Non-pigmented ciliary epithelial cell (primary cell): ENCODE data around the gene RTCB.
A peak's percentile ranks its signal among the peaks of the same experiment; 100 is the strongest.
"Not testable (repeated sequence)": the region's sequence is repeated elsewhere in the genome, so short reads cannot be mapped to it uniquely, and the experiment has no call there.

Source experiments
- DNase-seq: peaks from one replicate; pipeline ENCODE4 v3.0.0-alpha.2; 2010; ENCODE audit warnings: low read depth

The RTCB gene

DNA sequence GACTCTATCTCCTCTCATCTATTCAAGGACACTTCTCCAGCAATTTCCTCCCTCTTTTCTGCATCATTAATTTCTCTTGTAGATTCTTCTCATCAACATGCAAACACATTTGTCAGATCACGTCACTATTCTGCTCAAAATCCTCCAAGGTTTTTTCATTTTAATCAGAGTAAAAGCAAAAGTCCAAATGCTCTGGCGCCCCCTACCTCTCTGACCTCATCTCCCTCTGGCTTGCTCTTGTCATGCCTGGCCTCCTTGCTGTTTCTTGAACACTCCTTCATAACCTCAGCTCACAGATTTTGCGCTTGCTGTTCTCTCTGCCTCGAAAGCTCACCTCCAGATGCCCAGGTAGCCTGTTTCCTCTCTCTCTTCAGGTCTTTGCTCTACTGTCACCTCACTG, 22.4 kb downstream of the RTCB start:
- DNase-seq, result no peak

DNA sequence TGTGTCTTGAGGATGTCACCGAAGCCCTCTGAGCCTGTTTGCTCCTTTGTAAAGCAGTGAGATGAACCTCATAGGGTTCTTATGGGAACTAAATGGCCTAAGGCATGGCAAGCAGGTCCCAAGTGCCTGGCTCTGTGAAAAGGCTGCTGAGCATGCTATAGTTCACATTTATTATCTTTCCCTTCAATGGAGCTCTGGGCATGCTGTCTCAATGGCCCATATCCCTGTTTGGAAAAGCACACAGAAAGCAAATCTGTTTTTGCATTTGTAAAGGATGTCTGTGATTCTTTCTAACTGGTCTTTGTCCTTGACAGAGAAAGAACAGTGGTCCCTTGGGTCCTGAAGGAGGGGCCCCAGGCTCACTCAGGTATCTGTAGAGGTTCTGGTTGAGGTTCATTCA, 26.4 kb downstream of the RTCB start:
- DNase-seq, result no peak

DNA sequence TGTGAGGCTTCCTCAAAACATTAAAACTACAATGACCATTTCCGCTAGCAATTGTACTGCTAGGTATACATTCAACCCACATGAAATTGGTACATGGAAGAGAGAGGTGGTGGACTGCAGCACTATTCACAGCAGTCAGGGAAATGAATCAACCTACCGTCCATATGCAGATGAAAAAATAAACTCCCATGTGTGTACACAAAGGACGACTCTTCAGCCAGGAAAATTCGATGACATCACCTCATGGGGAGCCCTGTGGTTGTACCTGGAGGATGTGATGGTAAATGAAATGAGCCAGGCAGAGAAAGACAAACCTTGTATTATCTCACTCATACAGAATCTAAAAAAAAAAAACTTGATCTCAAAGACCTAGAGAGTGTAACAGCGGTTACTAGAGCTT, 31.1 kb downstream of the RTCB start:
- no peak for DNase-seq

DNA sequence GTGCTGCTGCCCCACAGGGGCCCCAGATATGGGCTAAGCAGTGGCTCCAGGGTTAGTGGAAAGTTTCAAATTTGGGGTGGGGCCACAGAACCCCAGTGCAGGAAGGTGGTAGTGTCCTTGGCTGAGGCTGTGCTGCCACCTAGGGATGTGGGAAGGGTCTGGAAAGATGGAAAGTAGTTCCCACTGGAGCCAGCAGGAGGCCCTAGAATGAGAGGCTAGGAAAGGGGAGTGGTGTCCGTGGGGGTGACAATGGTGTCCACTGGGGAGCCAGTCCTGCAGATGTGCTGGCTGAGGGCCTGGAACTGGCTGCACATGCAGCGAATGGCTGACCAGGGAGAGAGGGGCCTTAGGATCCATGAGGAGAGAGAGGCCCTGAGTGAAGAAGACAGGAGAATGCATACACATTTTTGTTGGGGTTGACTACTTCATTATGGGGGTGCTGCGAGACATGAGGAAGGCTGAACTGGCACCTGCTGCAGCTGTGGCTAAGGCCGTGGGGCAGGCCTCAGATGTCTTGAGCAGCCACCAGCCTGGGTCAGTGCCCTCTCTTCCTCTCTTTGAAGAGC, 33.3 kb downstream of the RTCB start:
- DNase-seq, result no peak

DNA sequence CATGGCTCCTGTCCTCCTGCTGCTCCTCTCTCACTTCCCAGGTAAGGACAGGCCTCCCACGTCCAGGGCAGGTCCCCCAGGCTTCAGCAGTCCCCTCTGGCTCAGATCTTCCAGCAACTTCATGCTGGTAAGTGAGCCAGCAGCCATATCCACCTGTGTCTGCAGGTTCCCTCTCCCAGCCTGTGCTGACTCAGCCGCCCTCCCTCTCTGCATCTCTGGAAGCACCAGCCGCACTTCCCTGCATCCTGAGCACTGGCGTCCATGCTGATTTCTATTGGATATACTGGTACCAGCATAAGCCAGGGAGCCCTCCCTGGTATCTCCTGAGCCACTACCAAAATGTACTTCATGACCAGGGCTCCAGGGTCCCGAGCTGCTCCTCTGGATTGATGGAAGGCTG, 35.4 kb downstream of the RTCB start:
- DNase-seq, result no peak

DNA sequence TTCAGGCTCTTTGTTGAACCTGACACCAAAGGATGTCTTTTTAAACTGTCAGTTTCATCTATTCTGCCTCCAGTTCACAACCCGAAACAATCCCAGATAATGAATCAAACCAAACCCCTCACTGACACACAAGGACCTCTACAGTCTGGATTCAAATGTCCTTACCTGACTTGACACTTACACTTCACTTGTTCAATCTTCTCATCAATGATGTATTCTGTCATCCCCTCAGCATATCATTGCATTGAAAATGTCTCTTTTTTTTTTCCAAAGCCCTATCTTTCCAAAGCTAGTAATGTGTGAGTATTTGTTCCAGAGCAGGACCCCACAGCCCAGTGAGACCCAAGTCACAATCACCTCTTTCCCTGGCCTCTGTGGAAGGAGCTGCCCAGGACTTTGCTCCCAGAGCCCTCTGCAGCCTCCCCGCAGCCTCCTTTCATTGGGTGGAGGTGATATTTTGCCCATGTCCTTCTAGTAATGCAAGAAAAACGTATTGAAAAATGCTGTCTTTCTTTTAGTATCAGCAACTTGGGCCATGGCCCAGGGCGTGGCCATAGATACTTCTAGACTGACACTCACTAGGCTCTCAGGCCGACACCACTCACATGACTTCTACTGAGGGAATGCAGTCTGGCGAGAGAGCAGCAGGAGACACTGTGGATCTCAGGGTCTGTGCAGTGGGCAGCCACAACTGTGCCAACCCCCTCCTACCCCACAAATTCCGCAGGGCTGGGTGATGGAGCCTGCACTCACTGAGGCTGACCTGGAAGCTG, 36.2 kb downstream of the RTCB start:
- DNase-seq, result no peak

DNA sequence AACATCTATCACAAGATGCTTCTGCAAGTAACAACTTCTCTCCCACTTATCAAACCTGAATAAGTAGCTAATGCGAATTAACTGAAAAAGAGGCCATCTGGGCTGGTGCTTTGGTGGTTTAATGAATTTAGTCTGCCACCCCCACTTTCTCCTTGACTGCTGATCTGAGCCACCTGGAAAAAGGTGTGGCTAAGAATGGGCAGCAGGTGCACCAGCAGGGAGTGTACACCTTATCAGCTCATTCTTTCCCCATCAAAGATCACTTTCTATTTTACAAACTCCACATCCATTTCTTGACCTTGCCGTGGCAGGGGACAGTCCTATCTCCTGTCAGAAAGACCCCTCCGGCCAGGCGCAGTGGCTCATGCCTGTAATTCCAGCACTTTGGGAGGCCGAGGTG, 47.8 kb downstream of the RTCB start:
- no peak for DNase-seq

DNA sequence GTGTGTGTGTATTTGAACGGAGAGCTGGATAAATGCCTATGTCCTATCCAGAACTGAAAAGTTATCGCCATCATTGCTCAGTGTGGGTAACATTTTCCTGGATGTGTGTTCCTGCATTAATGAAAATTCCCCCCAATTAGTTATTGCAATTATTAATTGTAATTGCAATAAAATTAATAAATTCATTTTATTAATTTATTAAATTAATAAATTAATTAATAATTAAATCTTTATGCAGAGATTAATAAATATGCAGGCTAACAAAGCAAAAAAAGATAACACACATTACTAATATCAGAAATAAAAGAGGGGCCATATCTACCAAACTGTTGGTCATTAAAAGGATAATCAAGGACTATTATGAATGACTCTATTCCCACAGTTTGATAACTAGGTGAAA, 50.8 kb downstream of the RTCB start:
- DNase-seq, result no peak

DNA sequence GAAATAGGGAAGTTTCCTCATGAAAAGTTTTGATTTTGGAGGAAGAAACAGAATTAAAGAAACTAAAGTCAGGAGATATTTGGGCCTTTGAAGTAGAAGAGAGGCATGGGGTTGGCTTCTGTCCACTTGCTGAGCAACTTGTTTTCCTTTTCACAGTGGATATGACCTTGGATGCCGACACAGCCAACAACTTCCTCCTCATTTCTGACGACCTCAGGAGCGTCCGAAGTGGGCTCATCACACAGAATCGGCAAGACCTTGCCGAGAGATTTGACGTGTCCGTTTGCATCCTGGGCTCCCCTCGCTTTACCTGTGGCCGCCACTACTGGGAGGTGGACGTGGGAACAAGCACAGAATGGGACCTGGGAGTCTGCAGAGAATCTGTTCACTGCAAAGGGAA, 52.0 kb downstream of the RTCB start:
- not testable (repeated sequence) for DNase-seq

DNA sequence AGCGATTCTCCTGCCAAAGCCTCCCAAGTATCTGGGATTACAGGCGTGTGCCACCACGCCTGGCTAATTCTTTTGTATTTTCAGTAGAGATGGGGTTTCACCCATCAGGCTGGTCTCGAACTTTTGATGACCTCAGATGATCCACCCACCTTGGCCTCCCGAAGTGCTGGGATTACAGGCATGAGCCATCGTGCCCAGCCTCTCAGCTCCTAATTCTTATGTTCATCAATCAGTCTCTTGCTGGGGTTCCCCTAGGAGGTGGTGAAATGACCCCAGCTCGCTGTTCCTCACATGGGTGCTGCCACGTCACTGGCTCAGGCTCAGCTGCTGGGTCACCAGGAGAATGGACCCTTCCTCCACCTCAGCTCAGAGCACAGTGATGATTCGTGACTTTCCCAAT, 54.5 kb downstream of the RTCB start, which contains the start of gene RFPL3:
Gene RFPL3, plus strand, starts transcription at position 301 of the 400 bp plus-strand sequence. CDS start 205 bp downstream, outside the sequence.
- DNase-seq, result not testable (repeated sequence)

DNA sequence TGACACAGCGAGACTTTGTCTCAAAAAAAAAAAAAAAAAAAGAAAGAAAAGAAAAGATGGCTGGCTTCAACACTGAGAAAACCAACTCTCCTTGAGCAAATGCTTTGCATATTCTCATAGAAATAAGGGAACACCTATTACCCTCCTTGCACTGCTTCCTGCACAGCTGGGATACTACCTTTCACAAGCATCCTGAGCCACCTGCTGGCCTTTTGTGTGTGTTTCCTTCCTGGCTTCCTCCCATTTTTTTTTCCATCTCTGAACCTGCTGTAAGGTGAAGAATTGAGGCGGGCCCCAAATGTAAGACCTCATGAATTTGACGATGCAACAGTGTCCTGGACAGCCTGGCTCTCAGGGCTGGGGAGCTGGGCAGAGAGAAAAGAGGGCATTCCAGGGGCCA, 56.3 kb downstream of the RTCB start:
- DNase-seq, result no peak

DNA sequence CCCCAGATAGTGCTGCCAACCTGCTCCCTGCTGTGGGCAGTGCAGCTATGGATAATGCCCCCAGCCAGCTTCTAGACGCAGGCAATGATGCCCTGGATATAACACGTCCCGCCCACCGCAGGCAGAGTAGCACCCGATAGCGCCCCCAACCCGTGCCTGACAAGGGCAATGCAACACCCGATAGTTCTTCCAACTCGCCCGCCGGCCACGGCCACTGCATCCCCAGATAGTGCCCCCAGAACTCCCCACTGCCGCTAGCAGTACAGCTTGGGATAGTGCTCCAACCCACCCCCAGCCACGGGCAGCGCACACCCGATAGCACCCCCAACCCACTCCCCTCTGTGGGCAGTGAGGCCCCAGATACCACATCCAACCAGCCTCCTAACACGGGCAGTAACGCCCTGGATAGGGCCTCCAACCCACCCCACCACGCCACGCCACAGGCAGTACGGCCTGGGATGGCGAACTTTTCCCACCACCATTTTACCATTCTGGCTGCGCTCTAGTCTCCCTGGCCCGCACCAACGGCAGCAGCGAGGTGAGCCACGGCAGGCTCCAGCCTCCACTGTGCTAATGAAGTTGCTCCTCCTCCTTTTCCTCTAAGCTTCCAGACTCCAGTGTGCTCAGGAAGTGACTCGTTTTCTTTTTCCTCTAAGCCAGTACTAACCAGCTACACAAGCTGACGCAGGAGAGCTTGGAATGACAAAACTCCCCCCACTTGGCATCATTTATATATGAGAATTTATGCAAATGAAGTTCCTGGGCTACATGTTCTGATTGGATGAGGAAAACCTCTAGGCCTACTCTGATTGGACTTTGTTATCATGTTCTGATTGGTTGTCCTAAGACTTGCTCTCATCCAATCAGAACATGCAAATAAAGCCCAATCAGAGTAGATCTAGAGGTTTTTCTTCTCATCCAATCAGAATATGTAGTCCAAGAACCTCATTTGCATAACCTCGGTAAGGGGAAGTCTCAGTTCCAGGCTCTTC, 57.4 kb downstream of the RTCB start:
- DNase-seq, result peak; percentile 10

DNA sequence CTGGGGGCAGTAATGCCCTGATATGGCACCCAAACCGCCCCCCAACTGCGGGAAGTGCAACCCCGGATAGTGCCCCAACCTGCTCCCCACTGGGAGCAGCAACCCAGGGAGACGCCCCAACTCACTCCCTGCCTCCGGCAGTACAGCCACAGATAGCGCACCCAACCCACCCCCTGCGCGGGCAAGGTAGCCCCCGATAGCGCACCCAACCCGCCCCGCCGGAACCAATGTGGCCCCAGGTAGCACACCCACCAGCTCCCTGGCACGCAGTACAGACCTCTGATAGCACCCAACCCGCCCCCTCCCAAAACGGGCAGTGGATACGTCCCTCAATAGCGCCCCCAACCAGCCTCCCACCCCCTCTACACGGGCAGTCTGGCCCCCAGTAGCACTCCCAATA, 58.2 kb downstream of the RTCB start:
- DNase-seq, result no peak

DNA sequence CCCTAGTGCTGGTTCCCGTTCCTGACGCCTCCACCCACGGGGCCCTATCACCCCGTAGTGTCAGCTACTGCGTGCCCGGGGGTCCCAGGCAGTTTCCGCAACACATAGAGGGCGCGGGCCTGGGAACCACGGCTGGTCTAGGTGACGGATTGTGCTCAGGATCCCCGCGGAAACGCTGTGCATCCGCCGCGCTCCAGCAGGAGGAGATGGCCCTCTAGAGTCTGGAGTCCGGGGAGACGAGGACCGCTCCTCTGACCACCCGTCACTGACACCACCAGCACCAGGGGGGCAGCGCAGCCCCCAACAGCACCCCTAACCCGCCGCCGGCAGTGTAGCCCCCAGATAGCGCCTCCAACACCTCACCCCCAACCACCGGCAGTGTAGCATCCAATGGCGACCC, 58.8 kb downstream of the RTCB start:
- DNase-seq, result no peak

DNA sequence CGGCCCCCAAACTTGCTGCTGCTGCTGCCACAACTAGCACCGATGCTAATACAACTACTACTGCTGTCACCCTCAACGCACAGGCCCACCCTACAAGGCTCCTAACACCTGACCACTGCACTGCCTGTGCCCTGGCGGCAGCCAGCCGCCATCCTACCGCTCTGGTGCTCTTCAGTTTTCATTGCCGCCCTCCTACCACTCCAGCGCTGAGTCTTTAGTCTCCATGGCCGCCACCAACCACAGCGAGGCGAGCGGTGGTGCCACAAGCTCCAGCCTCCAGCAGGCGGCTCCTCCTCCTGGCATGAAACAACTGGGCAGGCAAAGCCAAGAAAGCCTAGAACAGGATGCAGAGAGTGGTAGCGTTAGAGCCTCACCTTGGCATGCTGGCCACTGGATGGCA, 59.4 kb downstream of the RTCB start:
- DNase-seq, result no peak

DNA sequence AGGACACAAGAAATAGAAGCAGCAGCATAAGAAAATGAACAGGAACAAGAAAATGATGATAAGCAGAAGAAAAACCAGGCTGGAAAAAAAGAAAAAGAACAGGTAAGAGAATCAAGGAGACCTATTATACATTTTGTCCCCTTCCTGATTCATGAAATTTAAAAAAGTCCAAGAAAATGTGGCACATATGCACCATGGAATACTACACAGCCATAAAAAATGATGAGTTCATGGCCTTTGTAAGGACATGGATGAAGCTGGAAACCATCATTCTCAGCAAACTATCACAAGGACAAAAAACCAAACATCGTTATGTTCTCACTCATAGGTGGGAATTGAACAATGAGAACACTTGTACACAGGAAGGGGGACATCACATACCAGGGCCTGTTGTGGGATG, 60.2 kb downstream of the RTCB start:
- not testable (repeated sequence) for DNase-seq

DNA sequence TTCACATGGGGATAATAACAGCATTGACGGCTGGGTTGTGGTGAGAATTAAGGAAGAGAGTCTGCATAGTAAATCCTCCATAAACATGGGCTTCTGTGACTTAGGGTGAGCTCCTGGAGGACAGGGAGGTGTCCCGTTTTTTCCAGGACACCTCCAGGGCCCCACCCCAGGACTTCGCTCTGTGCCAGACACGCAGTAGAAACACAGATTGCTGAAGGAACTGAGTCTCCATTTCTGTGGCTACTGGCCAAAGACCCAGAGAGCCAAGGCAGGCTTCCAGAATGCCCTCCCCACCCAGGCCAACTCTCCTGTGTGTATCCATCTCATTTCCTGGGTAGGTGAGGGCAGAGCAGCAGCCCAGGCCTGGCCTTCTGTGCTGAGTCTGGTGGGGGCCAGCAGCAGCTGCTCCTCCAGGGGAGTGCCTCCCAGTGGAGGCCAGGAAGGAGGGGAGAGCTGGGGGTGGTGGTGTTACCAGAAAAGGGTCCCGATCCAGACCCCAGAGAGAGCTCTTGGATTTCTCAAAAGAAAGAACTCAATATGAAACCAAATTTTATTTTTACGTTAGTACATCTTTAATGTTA, 63.9 kb downstream of the RTCB start:
- DNase-seq, result no peak

DNA sequence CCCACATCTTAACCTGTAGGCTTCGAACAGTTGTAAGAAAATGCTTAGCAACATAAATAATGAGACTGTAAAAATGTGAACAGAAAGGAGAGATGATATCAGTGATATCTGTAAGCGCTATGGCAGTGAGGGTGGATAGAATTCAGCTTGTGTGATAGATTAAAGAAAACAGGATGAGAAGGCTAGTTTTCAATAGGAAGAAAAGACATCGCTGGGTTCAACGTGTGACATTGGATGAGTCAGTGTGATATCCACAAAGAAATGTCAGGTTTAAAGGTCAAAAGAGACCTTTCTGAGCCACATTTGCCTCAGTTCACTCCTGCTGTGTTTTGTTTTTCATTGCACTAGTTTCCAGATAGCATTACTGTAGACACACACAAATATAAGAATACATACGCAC, 68.1 kb downstream of the RTCB start:
- DNase-seq, result no peak

DNA sequence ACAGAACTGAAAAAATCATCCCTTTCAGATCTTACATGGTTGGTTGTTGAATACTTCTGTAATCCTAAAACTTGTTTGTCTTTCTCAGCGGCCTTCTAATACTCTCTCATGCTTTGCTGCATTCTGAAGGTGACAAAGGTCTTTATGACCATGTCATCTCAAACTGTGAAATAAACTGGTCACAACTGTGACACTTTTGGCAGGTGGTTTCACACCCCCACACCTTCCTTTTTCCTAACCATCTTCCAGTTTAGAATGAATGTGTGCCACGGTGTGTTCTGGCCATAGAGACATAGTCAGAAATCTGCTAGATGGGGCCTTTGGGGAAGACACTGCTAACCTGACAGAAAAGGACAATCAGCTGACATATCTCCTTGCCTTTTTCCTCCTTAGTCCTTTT, 69.1 kb downstream of the RTCB start:
- no peak for DNase-seq

DNA sequence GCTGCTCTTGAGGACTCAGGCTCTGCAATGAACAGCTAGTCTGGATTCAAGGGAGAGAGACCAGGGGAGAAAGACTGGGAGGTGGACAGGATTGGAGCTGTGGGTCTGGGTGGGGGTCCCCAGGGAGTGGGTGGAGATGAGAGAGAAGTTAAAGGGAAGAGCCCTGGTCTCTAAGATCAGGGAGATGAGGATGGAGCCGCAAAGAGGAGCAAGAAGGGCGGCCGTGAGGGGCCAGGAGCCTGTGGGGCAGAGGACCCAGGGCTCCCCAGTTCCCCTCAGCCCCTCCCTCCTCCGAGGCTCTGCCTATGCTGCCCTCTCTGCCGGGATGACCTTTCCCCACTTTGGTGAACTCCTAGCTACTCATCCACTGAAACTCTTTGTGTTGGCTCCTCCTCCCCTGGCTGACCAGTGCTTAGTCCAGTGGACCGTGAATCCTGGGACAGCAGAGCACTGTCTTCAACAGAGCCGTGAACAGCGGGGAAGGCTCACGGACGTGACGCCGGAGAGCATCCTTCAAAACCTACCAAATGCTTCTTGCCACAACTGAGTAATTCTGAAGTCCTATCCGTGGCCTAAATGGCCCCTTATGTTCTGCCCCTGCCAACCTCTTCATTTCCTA, 70.8 kb downstream of the RTCB start:
- DNase-seq, result no peak

DNA sequence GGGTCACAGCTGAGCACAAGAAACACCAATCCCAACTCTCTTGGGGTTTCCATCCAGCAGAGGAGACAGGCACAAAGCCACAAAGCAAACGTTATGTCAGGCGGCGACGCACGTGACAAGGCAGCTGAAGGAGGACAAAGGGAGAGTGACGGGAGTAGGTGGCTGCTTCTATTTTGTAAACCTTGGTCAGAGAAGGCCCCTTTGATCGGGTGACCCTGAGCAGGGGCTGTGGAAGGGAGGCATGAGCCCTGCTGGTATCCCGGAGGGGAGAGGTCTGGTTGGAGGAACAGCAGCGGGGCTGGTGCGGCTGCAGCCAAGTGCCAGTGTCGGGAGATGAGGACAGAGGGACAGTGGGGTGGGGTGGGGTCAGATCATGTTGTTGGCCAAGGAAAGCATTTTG, 71.6 kb downstream of the RTCB start:
- no peak for DNase-seq
